Right cardiac atrium (tissue), 5 donors: Measurements from ENCODE around the gene RDH11. TPM values are rescaled to one million over a fixed set of nuclear protein-coding genes. Genes with fewer than 3 reads are reported as not detected.

Experiments
- ATAC-seq, 2 donors: fragments of 200-7000 bp; cut with Tn5 transposase; one replicate each; pipeline versions ENCODE4 v1.8.0 to v1.9.1; 2020; ENCODE audit warnings: moderate library complexity in 2 of 2, mild to moderate bottlenecking in 1 of 2
- DNase-seq, 3 donors: peaks; one replicate each; pipeline ENCODE4 v3.0.0-alpha.2; 2020
- H3K27ac ChIP-seq: one replicate; pipeline ENCODE4 v1.5.1; 2013; ENCODE audit warnings: mild to moderate bottlenecking, low read length, control low read depth, moderate library complexity
- H3K27me3 ChIP-seq: one replicate; pipeline ENCODE4 v1.6.1; 2013; ENCODE audit not compliant: control insufficient read depth, insufficient read depth
- H3K4me1 ChIP-seq: one replicate; pipeline ENCODE4 v1.6.1; 2013; ENCODE audit warnings: low read length; ENCODE audit not compliant: control insufficient read depth, insufficient read depth
- H3K4me3 ChIP-seq: one replicate; pipeline ENCODE4 v1.5.1; 2013; ENCODE audit warnings: low read length, control low read depth
- H3K9me3 ChIP-seq: one replicate; pipeline ENCODE4 v1.6.1; 2013; ENCODE audit warnings: low read length; ENCODE audit not compliant: control insufficient read depth
- WGBS: extraction: QIAGEN DNeasy Blood & Tissue Kit; methylation state at CpG from one replicate; pipeline ENCODE4 v1.1.7; 2013; 5-methylcytosine and 5-hydroxymethylcytosine counted together
- intact Hi-C, 4 donors: fragments of 100-400 bp; cut with DNase I; formaldehyde crosslinking; loops; one replicate each; pipeline versions ENCODE4 v1.11.0 to v1.14.0; 2022 to 2023
- polyA plus RNA-seq: library from polyadenylated mRNA; stranded (reverse); fragments of 200-250 nt; gene quantifications from one replicate; pipeline ENCODE4 v1.2.3, GENCODE V29; 2013
- total RNA-seq, 4 donors: library from RNA; stranded (reverse); fragmentation: NEBNext Ultra II Directional; extraction: Animal tissue kit (Norgen Biotek cat#: 25700); gene quantifications; one replicate each; pipeline ENCODE4 v1.2.1, GENCODE V29; 2021
- donor health status: healthy with polysubstance abuse.
- donor health status: DM: no; HTN: yes; CAD: no.
- donor health status: DM: no; HTN: no; CAD: no.
- donor health status: DM: no; HTN: yes; CAD: no; lungs with severe emphysema.
- donor health status: DM: yes; HTN: yes; CAD: no.

Gene RDH11
- total and polyA plus RNA-seq, 5 donors: 17.5 to 21.5 (median 18.7) TPM

DNA sequence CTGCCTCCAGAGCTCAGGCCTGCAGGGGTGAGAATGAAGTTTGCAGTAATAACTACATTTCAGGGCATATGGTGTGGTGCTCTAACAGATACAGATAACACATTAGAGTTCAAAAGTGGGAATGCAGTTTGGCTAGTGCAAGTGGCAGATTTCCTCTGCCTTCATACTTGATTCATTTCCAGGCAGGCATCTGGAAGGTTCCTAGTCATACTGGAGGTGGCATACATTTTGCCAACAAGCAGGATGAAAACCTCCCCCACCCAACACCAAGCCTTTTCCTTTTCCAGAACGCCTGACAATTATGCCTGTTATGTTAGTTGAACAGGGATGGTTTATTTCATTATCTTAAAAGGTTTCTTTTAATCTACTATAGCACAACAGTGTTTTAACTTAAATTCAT is 45.4 kb downstream of the RDH11 start:
- Histone ChIP-seq H3K27me3 (no peaks in the 10 kb centered on the region), H3K4me3 (no peak overlapping the region), H3K9me3 (no peaks in the 10 kb centered on the region), H3K4me1 (no peaks in the 10 kb centered on the region), H3K27ac (no peak overlapping the region)
- intact Hi-C loops: no loop called here
- DNase-seq (no peak), ATAC-seq (no peak)
- 74% methylated on average over 1 of the region's 1 CpG for WGBS

DNA sequence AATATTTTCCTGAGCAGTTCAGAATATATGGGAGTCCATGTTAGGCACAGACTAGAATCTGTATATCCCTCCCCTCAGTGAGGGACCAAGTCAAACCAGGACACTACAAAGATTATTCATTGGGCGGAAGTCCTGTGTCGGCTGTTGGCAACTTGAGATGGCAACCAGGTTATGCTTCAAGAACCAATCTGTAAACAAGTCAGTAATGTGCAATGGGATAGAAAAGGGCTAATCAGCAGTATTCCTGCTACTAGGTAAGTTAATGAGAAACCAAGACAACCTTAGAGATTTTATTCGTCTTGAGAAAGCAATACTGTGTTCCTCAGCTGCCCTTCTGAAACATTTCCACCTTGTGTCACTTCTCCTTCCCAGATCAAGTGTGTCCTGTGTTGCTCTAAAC is 49.4 kb downstream of the RDH11 start:
- Histone ChIP-seq H3K27me3 (no peaks in the 10 kb centered on the region), H3K9me3 (no peaks in the 10 kb centered on the region), H3K4me3 (no peak overlapping the region), H3K27ac (no peak overlapping the region), H3K4me1 (no peaks in the 10 kb centered on the region)
- ATAC-seq (no peak), DNase-seq (no peak)
- intact Hi-C loops: no loop called here
- WGBS: 92% methylated on average over 3 of the region's 3 CpGs

- intact Hi-C loops: no loop called here
- Histone ChIP-seq H3K4me1 (no peaks in the 10 kb centered on the region), H3K4me3 (no peak overlapping the region), H3K9me3 (no peaks in the 10 kb centered on the region), H3K27ac (no peak overlapping the region), H3K27me3 (no peaks in the 10 kb centered on the region)
- ATAC-seq: no peak
- 74% methylated on average over 5 of the region's 5 CpGs for WGBS
- no peak for DNase-seq
These were observed 50.1 kb downstream of the RDH11 start for GRCh38 chr14:67645414-67645813.

DNA sequence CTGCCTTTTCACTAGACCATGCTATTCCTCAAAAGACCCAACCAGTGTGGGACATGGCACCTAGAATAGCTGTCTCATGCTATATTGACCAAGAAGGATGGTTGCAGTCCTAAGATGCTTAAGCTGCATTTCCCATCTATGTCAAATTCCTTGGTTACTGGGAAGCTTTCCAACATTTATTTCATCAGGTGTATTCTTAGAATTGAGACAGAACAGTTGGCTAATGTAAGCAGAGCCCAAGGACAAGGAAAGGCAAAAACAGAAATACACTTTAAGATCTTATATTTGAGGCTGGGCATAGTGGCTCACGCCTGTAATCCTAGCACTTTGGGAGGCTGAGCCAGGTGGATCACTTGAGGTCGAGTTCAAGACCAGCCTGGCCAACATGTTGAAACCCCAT is 51.1 kb downstream of the RDH11 start:
- 77% methylated on average over 2 of the region's 2 CpGs for WGBS
- no peaks in the 10 kb centered on the region for H3K27me3 ChIP-seq
- H3K4me1 ChIP-seq: no peaks in the 10 kb centered on the region
- no peak overlapping the region for H3K4me3 ChIP-seq
- intact Hi-C loops: no loop called here
- DNase-seq: no peak
- no peak for ATAC-seq
- H3K27ac ChIP-seq: no peak overlapping the region
- H3K9me3 ChIP-seq: no peaks in the 10 kb centered on the region

DNA sequence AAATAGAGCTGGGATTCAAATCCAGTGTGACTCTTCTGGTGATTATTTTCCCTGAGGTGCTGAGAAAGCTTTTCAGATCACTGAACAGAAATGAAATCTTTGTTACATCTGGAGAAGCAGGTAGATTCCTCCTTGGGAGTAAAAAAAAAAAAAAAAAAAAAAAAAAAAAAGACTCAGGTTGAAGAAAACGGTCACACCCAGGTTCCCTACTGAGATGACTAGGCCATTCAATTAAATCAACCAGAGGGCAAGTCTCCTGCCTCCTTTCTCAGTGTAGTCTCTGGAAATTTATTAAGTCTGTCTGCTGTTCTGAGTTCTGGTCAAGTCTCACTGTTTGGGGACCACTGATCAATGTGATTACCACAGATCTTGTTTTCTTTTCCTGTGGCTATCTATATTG is 51.9 kb downstream of the RDH11 start:
- Histone ChIP-seq H3K27ac (no peak overlapping the region), H3K4me1 (no peaks in the 10 kb centered on the region), H3K9me3 (no peaks in the 10 kb centered on the region), H3K4me3 (no peak overlapping the region), H3K27me3 (no peaks in the 10 kb centered on the region)
- ATAC-seq (no peak), DNase-seq (no peak)
- intact Hi-C loops: no loop called here
- WGBS: 79% methylated on average over 1 of the region's 1 CpG

DNA sequence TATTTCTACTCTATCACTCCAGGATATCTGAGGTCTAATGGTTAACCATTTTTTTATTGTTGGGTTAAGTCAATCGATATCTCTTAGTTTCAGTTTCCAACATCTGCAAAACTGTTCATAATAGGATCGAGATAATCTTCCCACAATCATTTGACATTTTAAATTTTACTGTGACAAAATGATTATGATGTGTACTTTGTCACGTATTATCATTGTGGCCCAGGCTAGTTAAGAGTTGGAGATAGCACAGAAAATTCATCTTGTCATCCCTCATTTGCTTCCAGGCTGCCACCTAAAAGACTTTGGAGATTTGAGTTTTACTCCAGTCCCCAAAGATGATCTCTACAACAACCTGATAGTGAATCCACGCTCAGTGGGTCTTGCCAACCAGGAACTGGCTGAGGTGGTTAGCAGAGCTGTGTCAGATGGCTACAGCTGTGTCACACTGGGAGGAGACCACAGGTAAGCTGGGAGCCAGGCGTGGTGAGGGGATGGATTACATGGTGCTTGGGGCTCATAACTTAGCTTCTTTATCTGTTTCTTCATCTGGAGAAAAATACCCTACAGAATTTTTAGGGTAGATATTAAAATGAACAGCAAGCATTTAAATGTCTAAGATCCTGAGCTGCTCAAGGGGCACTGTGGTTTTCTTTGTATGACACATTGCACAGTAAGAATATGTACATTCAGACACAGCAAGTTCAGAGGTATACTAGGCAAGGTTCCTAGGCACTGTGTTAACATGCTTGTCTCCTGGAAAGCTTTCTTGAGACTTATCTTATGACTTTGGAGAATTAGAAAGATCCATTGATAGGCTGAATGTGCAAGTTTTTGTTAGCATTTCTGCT is 53.4 kb downstream of the RDH11 start:
- intact Hi-C loops: no loop called here
- Histone ChIP-seq H3K27ac (no peak overlapping the region), H3K27me3 (no peaks in the 10 kb centered on the region), H3K4me1 (no peaks in the 10 kb centered on the region), H3K9me3 (no peaks in the 10 kb centered on the region), H3K4me3 (no peak overlapping the region)
- ATAC-seq (no peak), DNase-seq (no peak)
- 80% methylated on average over 5 of the region's 5 CpGs for WGBS

DNA sequence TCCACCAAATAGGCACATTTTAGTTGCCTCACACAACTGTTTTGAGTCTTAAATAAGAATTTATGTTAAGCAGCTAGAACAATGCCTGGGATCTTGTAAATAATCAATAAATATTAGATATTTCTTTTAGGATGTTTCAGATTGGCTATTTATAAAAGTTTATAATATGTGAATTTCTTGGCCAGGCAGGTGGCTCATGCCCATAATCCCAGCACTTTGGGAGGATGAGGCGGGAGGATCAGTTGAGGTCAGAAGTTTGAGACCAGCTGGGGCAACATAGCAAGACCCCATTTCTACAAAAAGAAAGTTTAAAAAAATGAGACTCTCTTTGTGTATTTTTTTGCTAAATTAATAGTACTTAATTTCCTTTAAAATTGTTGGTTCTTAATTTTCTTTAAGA is 54.1 kb downstream of the RDH11 start:
- Histone ChIP-seq H3K27ac (no peak overlapping the region), H3K9me3 (no peaks in the 10 kb centered on the region), H3K4me1 (no peaks in the 10 kb centered on the region), H3K4me3 (no peak overlapping the region), H3K27me3 (no peaks in the 10 kb centered on the region)
- DNase-seq (no peak), ATAC-seq (no peak)
- WGBS: 98% methylated on average over 1 of the region's 1 CpG
- intact Hi-C loops: no loop called here

DNA sequence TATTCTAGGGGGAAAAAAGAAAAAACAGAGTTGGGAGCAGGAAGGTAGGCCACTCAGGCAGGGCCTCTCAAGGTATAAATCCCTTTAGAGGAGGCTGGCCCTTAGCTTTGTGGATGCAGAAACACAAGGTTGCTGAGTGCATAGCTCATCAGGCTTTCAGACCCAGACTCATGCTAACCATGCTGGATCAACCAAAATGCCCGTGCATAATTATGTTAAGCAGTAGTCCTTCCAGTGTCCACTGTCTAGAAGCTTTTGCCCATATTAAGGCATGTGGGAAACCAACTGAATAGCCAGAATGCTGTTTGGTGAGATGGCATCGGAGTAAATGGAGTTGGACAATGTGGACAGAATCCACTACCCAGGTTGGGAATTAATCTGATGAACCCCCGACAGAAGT is 56.9 kb downstream of the RDH11 start:
- 91% methylated on average over 3 of the region's 3 CpGs for WGBS
- Histone ChIP-seq H3K9me3 (no peaks in the 10 kb centered on the region), H3K27ac (no peak overlapping the region), H3K4me3 (no peak overlapping the region), H3K4me1 (no peaks in the 10 kb centered on the region), H3K27me3 (no peaks in the 10 kb centered on the region)
- DNase-seq (no peak), ATAC-seq (no peak)
- intact Hi-C loops: no loop called here

DNA sequence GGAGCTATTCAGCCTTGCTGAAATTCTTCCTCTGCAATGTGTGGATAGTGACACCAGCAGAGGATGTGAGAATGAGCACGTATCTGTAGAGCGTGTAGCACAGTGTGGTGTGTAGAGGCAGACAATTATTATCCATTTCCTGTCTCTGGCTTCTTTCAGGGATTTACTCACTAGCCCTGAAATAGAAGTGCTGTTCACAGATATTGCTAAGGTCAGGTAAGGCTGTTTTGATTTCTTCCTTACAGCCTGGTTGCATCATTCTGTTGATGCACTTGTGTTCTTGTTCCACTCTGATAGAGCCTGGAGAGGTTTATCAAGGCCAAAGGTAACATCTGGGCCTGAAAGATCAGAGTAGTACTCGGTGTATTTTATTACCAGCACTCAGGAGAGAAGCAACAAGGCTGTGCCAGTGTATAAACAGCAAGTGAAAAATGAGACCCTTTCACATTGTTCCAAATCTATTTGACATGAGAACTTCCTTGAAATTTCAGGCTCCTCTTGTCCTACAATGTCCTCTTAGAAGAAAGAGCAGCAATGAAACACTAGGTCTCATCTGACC is 59.1 kb downstream of the RDH11 start:
- H3K27ac ChIP-seq: no peak overlapping the region
- no peaks in the 10 kb centered on the region for H3K4me1 ChIP-seq
- no peak overlapping the region for H3K4me3 ChIP-seq
- DNase-seq: no peak
- no peak for ATAC-seq
- no peaks in the 10 kb centered on the region for H3K27me3 ChIP-seq
- no peaks in the 10 kb centered on the region for H3K9me3 ChIP-seq
- intact Hi-C loops: no loop called here
- 59% methylated on average over 3 of the region's 3 CpGs for WGBS

DNA sequence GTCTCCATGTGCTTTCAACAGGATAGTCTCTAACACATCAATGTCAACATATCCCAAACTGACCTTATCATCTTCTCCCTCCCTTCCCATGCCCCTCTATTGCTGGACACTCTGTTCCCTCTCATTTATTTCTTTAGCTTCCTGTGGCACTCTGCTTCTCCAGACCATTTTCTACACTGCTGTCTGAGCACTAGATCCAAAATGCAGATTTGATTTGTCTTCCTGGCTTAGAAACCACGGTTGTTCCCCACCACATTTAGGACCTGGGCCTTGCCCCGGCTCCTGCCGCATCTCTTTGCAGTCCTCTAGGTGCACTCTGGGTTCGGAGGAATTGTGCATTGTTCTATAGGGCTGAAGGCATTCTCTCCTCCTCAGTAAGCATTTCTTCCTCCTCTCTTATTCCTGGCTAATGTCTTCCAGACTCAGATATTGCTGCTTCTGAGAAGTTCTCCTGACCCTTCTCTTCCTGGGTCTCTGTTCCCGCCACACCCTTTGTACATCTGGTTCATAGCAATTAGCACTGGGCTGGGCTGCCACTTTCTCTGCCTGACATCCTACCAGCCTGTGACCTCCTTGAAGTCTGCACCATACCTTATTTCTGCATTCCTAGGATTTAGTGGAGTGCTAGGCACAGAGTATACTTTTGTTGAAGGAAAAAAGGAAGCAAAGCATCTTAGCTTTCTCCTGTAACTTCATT is 62.0 kb downstream of the RDH11 start:
- ATAC-seq (no peak), DNase-seq (no peak)
- Histone ChIP-seq H3K27ac (no peak overlapping the region), H3K27me3 (no peaks in the 10 kb centered on the region), H3K4me3 (no peak overlapping the region), H3K4me1 (no peaks in the 10 kb centered on the region), H3K9me3 (no peaks in the 10 kb centered on the region)
- WGBS: 82% methylated on average over 5 of the region's 5 CpGs
- intact Hi-C loops: no loop called here

- DNase-seq (no peak), ATAC-seq (no peak)
- Histone ChIP-seq H3K9me3 (no peaks in the 10 kb centered on the region), H3K4me1 (no peaks in the 10 kb centered on the region), H3K27me3 (no peaks in the 10 kb centered on the region), H3K27ac (no peak overlapping the region), H3K4me3 (no peak overlapping the region)
- intact Hi-C loops: no loop called here
- 80% methylated on average over 5 of the region's 5 CpGs for WGBS
These were observed 64.6 kb downstream of the RDH11 start for GRCh38 chr14:67630938-67631337.
